ENCODE measurements around the gene ITLN1.

DNA sequence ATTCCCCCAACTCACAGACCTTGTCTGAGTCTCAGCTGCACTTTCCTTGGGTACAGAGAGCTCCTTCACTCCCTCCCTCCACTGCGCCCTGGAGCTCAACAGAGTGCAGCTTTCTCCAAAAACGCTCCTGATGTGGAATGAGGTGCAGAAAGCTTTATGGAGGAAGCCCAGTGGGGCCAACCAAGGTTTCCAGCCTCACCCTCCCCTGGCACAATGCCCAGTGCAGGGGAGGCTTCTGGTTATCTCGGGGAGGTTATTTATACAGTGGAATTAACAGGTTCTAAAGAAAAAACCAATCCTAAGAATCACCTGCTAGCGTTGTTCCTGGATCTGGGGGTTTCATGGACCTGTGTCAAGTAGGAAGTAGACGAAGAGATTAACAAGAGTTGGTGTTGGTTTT is at the start of gene ITLN1:
- TF ChIP-seq, protein P1, sequence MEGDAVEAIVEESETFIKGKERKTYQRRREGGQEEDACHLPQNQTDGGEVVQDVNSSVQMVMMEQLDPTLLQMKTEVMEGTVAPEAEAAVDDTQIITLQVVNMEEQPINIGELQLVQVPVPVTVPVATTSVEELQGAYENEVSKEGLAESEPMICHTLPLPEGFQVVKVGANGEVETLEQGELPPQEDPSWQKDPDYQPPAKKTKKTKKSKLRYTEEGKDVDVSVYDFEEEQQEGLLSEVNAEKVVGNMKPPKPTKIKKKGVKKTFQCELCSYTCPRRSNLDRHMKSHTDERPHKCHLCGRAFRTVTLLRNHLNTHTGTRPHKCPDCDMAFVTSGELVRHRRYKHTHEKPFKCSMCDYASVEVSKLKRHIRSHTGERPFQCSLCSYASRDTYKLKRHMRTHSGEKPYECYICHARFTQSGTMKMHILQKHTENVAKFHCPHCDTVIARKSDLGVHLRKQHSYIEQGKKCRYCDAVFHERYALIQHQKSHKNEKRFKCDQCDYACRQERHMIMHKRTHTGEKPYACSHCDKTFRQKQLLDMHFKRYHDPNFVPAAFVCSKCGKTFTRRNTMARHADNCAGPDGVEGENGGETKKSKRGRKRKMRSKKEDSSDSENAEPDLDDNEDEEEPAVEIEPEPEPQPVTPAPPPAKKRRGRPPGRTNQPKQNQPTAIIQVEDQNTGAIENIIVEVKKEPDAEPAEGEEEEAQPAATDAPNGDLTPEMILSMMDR (optimal IDR thresholded peaks at IDR 0.05 in 1 of 3, IDR thresholded peaks at IDR 0.05 in 1 of 3, conservative IDR thresholded peaks at IDR 0.05 in 1 of 3; ENCODE audit: extremely low read depth in 1 of 3, insufficient read depth in 2 of 3, low read length in 3 of 3) = no peak
- TF ChIP-seq EZH2 (IDR thresholded peaks at IDR 0.05; ENCODE audit: low read length) = no peak

All from keratinocyte (primary cell).